Measurements from ENCODE around the gene FBXW7. TPM values are rescaled to one million over a fixed set of nuclear protein-coding genes. Genes with fewer than 3 reads are reported as not detected.

FBXW7 gene
- total and polyA plus RNA-seq, 4 donors, result 7.6 to 82.1 (median 20.6) TPM

DNA sequence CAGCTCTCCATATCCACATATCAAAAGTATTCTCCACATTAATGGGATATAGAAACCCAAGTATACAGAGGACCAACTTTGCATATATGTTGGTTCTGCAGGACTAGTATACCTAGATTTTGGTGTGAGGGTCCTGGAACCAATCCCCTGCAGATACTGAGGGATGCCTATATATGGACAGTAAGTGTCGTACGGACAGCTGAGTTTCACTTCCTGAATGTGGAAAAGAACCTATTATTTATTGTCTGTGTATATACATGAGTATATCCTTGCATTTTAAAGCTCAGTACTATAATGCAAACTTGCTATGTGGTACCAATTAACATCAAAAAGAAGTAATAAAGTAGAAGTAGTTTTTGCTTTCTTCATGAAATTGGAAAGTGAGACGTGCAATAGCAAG, 101.9 kb downstream of the FBXW7 start:
- Histone ChIP-seq H3K27me3 (ENCODE audit: control insufficient read depth in 3 of 3, insufficient read depth in 3 of 3, low read length in 2 of 3) (no peaks in the 10 kb centered on the region), H3K27ac (ENCODE audit: low read depth in 1 of 2, low read length in 1 of 2) (no peak overlapping the region), H3K9me3 (ENCODE audit: control insufficient read depth in 4 of 4, insufficient read depth in 3 of 4, low read length in 3 of 4) (peaks cover 0 to 6% (median 0%) of the 10 kb centered on the region in 4 donors), H3K4me3 (no peak overlapping the region), H3K36me3 (ENCODE audit: control insufficient read depth in 4 of 4, insufficient read depth in 4 of 4, low read length in 4 of 4) (no peaks in the 10 kb centered on the region), H3K4me1 (ENCODE audit: control insufficient read depth in 5 of 5, insufficient read depth in 5 of 5, low read length in 5 of 5) (peaks cover 0 to 7% (median 0%) of the 10 kb centered on the region in 5 donors), H3K9ac (ENCODE audit: insufficient read depth in 1 of 2, low read length in 2 of 2) (no peak overlapping the region)
- no peak for TF ChIP-seq CTCF (IDR thresholded peaks at IDR 0.05; ENCODE audit: control extremely low read depth, extremely low read depth)
- DNase-seq (no peak), ATAC-seq (ENCODE audit: insufficient read depth, low FRiP score) (no peak)
- 66 to 89% methylated on average over 3 of the region's 3 CpGs for WGBS, 2 donors

- TF ChIP-seq CTCF (IDR thresholded peaks at IDR 0.05; ENCODE audit: control extremely low read depth, extremely low read depth), result no peak
- Histone ChIP-seq H3K4me1 (ENCODE audit: control insufficient read depth in 5 of 5, insufficient read depth in 5 of 5, low read length in 5 of 5) (peaks cover 0 to 7% (median 0%) of the 10 kb centered on the region in 5 donors), H3K27ac (ENCODE audit: low read depth in 1 of 2, low read length in 1 of 2) (no peak overlapping the region), H3K9me3 (ENCODE audit: control insufficient read depth in 4 of 4, insufficient read depth in 3 of 4, low read length in 3 of 4) (peaks cover 0 to 6% (median 0%) of the 10 kb centered on the region in 4 donors), H3K9ac (ENCODE audit: insufficient read depth in 1 of 2, low read length in 2 of 2) (no peak overlapping the region), H3K27me3 (ENCODE audit: control insufficient read depth in 3 of 3, insufficient read depth in 3 of 3, low read length in 2 of 3) (no peaks in the 10 kb centered on the region), H3K4me3 (no peak overlapping the region), H3K36me3 (ENCODE audit: control insufficient read depth in 4 of 4, insufficient read depth in 4 of 4, low read length in 4 of 4) (no peaks in the 10 kb centered on the region)
- WGBS, 2 donors, result 96 to 100% methylated on average over 2 of the region's 2 CpGs
- DNase-seq (no peak), ATAC-seq (ENCODE audit: insufficient read depth, low FRiP score) (no peak)
These were observed 104.1 kb downstream of the FBXW7 start for GRCh38 chr4:152431784-152432183.

DNA sequence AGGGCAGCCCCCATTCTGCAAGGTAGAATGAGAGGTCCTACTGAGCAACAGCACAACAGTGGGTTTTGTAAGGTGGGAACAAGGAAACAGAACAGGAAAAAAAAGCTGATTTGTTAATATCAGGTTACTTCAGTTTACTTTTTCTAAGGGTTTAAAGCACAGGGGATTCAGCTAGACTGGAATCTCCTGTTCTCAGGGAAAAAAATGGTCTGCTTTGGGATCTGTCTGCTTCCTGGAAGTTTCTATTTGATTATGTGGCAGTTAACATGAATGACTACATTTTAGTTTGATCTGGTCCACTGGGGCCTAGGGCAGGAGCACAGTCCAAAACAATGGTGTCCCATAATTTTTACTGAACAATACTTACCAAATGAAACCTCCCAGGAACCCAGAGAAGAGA, 104.6 kb downstream of the FBXW7 start:
- Histone ChIP-seq H3K27me3 (ENCODE audit: control insufficient read depth in 3 of 3, insufficient read depth in 3 of 3, low read length in 2 of 3) (no peaks in the 10 kb centered on the region), H3K36me3 (ENCODE audit: control insufficient read depth in 4 of 4, insufficient read depth in 4 of 4, low read length in 4 of 4) (no peaks in the 10 kb centered on the region), H3K27ac (ENCODE audit: low read depth in 1 of 2, low read length in 1 of 2) (no peak overlapping the region), H3K4me1 (ENCODE audit: control insufficient read depth in 5 of 5, insufficient read depth in 5 of 5, low read length in 5 of 5) (peaks cover 0 to 7% (median 0%) of the 10 kb centered on the region in 5 donors), H3K9ac (ENCODE audit: insufficient read depth in 1 of 2, low read length in 2 of 2) (no peak overlapping the region), H3K4me3 (no peak overlapping the region), H3K9me3 (ENCODE audit: control insufficient read depth in 4 of 4, insufficient read depth in 3 of 4, low read length in 3 of 4) (peaks cover 0 to 1% (median 0%) of the 10 kb centered on the region in 4 donors)
- ATAC-seq (ENCODE audit: insufficient read depth, low FRiP score), result no peak
- no peak for TF ChIP-seq CTCF (IDR thresholded peaks at IDR 0.05; ENCODE audit: control extremely low read depth, extremely low read depth)
- peak in 2 of 3 donors; percentile 52 to 67 for DNase-seq

GRCh38 chr4:152430507-152430906, 105.4 kb downstream of the FBXW7 start:
- Histone ChIP-seq H3K9me3 (ENCODE audit: control insufficient read depth in 4 of 4, insufficient read depth in 3 of 4, low read length in 3 of 4) (no peaks in the 10 kb centered on the region), H3K4me1 (ENCODE audit: control insufficient read depth in 5 of 5, insufficient read depth in 5 of 5, low read length in 5 of 5) (peaks cover 0 to 9% (median 0%) of the 10 kb centered on the region in 5 donors), H3K36me3 (ENCODE audit: control insufficient read depth in 4 of 4, insufficient read depth in 4 of 4, low read length in 4 of 4) (no peaks in the 10 kb centered on the region), H3K4me3 (no peak overlapping the region), H3K27ac (ENCODE audit: low read depth in 1 of 2, low read length in 1 of 2) (no peak overlapping the region), H3K27me3 (ENCODE audit: control insufficient read depth in 3 of 3, insufficient read depth in 3 of 3, low read length in 2 of 3) (no peaks in the 10 kb centered on the region), H3K9ac (ENCODE audit: insufficient read depth in 1 of 2, low read length in 2 of 2) (no peak overlapping the region)
- DNase-seq (no peak), ATAC-seq (ENCODE audit: insufficient read depth, low FRiP score) (no peak)
- no peak for TF ChIP-seq CTCF (IDR thresholded peaks at IDR 0.05; ENCODE audit: control extremely low read depth, extremely low read depth)

All from lung (tissue), 12 donors.